ENCODE data around the gene TRIM58. TPM values are rescaled to one million over a fixed set of nuclear protein-coding genes. Genes with fewer than 3 reads are reported as not detected.
A peak's percentile ranks its signal among the peaks of the same experiment; 100 is the strongest.

Gene TRIM58
- total RNA-seq, 1 donor from 2014 or later, result under 0.01 TPM

- no peak for DNase-seq (ENCODE audit: low read depth in 2 of 2)
Measured at GRCh38 chr1:247884797-247885413, 27.9 kb downstream of the TRIM58 start.

- DNase-seq (ENCODE audit: low read depth in 2 of 2), result no peak
Measured at GRCh38 chr1:247895163-247895637, 38.2 kb downstream of the TRIM58 start, which contains the start of gene OR2W3. OR2W3 (plus strand) TSS chr1:247895587; CDS start chr1:247895587, 0 bp downstream.

- DNase-seq (ENCODE audit: low read depth in 2 of 2), result no peak
Measured at GRCh38 chr1:247895976-247896375, 39.0 kb downstream of the TRIM58 start.

- DNase-seq (ENCODE audit: low read depth in 2 of 2), result no peak
Measured at GRCh38 chr1:247904122-247904521, 47.1 kb downstream of the TRIM58 start.

- DNase-seq (ENCODE audit: low read depth in 2 of 2), result no peak
Measured at GRCh38 chr1:247905181-247905580, 48.2 kb downstream of the TRIM58 start.

- no peak for DNase-seq (ENCODE audit: low read depth in 2 of 2)
Measured at GRCh38 chr1:247905910-247906503, 49.0 kb downstream of the TRIM58 start.

- DNase-seq (ENCODE audit: low read depth in 2 of 2), result peak; percentile 5 to 28
Measured at GRCh38 chr1:247906504-247907047, 49.6 kb downstream of the TRIM58 start.

- no peak for DNase-seq (ENCODE audit: low read depth in 2 of 2)
Measured at GRCh38 chr1:247908766-247909165, 51.8 kb downstream of the TRIM58 start.

- no peak for DNase-seq (ENCODE audit: low read depth in 2 of 2)
Measured at GRCh38 chr1:247913786-247914185, 56.8 kb downstream of the TRIM58 start.

GRCh38 chr1:247914941-247915662, 58.1 kb downstream of the TRIM58 start:
- DNase-seq (ENCODE audit: low read depth in 2 of 2), result no peak

- DNase-seq (ENCODE audit: low read depth in 2 of 2), result no peak
Measured at GRCh38 chr1:247919952-247920351, 63.0 kb downstream of the TRIM58 start, which contains the start of gene OR2T8. OR2T8 (plus strand) TSS chr1:247920252; CDS start chr1:247921018, 766 bp downstream.

- no peak for DNase-seq (ENCODE audit: low read depth in 2 of 2)
Measured at GRCh38 chr1:247923941-247924340, 67.0 kb downstream of the TRIM58 start.

- no peak for DNase-seq (ENCODE audit: low read depth in 2 of 2)
Measured at GRCh38 chr1:247924868-247925267, 67.9 kb downstream of the TRIM58 start, which contains the start of gene OR2AJ1. OR2AJ1 (plus strand) TSS chr1:247924889; CDS start chr1:247933769, 8,880 bp downstream.

Other genes starting within 250 kb of the TRIM58 start
- gene OR13G1, start 177.4 kb upstream of the TRIM58 start, total RNA-seq, result not detected in 2 replicates
- not detected in 2 replicates for gene OR6F1, start 140.5 kb upstream of the TRIM58 start, total RNA-seq
- not detected in 2 replicates for gene OR14K1, start 118.6 kb upstream of the TRIM58 start, total RNA-seq
- not detected in 2 replicates for gene OR14A2, start 109.0 kb upstream of the TRIM58 start, total RNA-seq
- gene OR1C1, start 96.6 kb upstream of the TRIM58 start, total RNA-seq, result not detected in 2 replicates
- not detected in 2 replicates for gene OR14A16, start 33.1 kb upstream of the TRIM58 start, total RNA-seq
- not detected in 2 replicates for gene OR11L1, start 15.3 kb upstream of the TRIM58 start, total RNA-seq
- not detected in 2 replicates for gene OR2W3, start 38.4 kb downstream of the TRIM58 start, total RNA-seq
- gene OR2T8, start 63.1 kb downstream of the TRIM58 start, total RNA-seq, result not detected in 2 replicates
- gene OR2AJ1, start 67.7 kb downstream of the TRIM58 start, total RNA-seq, result not detected in 2 replicates
- not detected in 2 replicates for gene OR2L8, start 91.7 kb downstream of the TRIM58 start, total RNA-seq
- not detected in 2 replicates for gene OR2AK2, start 108.0 kb downstream of the TRIM58 start, total RNA-seq
- gene OR2L5, start 156.5 kb downstream of the TRIM58 start, total RNA-seq, result not detected in 2 replicates
- under 0.01 TPM in 1 of 2 replicates, not detected in the other for gene OR2L2, start 172.9 kb downstream of the TRIM58 start, total RNA-seq
- gene OR2L3, start 189.6 kb downstream of the TRIM58 start, total RNA-seq, result not detected in 2 replicates
- gene OR2L13, start 238.0 kb downstream of the TRIM58 start, total RNA-seq, result not detected in 2 replicates